ENCODE results near the gene CD320.
A peak's percentile ranks its signal among the peaks of the same experiment; 100 is the strongest.

GRCh38 chr19:8321067-8321985 is 13.2 kb upstream of the CD320 start, which contains the start of the genes NDUFA7 and RPS28:
- TF ChIP-seq CTCF (IDR thresholded peaks at IDR 0.05) (no peak), POLR2A (IDR thresholded peaks at IDR 0.05) (peak; percentile 7)
